Activated CD8-positive, alpha-beta memory T cell treated with anti-CD3 and anti-CD28 coated beads, Interleukin-2, amount 10 ng/mL, durations not matched to agents 7 days and 5 days (primary cell): ENCODE data around the gene TMEM89. TPM values are rescaled to one million over a fixed set of nuclear protein-coding genes. Genes with fewer than 3 reads are reported as not detected.
A peak's percentile ranks its signal among the peaks of the same experiment; 100 is the strongest.

Experiments
- ATAC-seq: fragments of 150-1000 bp; cut with Tn5 transposase; one replicate; pipeline ENCODE4 v1.10.0; 2021; ENCODE audit warnings: moderate library complexity
- CTCF ChIA-PET: fragments of 350-600 bp; sonication (Branson Sonifier 250); formaldehyde crosslinking; loops from one replicate; lab custom pipeline; 2021; ENCODE audit warnings: antibody characterized with exemption; lab: Charles Lee
- DNase-seq: peaks from one replicate; pipeline ENCODE4 v3.0.0-alpha.2; 2020
- H3K27ac Mint-ChIP-seq: one replicate; pipeline ENCODE4 v1.8.0; 2021; ENCODE audit warnings: mild to moderate bottlenecking, mixed read lengths
- H3K27me3 Mint-ChIP-seq: one replicate; pipeline ENCODE4 v1.8.0; 2021; ENCODE audit warnings: mixed read lengths
- H3K36me3 Mint-ChIP-seq: one replicate; pipeline ENCODE4 v1.8.0; 2021; ENCODE audit warnings: mild to moderate bottlenecking, mixed read lengths
- H3K4me1 Mint-ChIP-seq: one replicate; pipeline ENCODE4 v1.8.0; 2021; ENCODE audit warnings: mixed read lengths
- H3K4me3 Mint-ChIP-seq: one replicate; pipeline ENCODE4 v1.8.0; 2021; ENCODE audit warnings: mild to moderate bottlenecking, moderate library complexity, mixed read lengths
- H3K9me3 Mint-ChIP-seq: one replicate; pipeline ENCODE4 v1.8.0; 2022; ENCODE audit warnings: low read depth, mixed read lengths
- microRNA-seq: library from miRNA; unstranded; fragments of <30 nt; microRNA quantifications from one replicate; pipeline ENCODE4 v1.2.0, GENCODE V29; 2022
- total RNA-seq, 2 experiments: library from RNA; stranded (reverse); gene quantifications; one replicate each; pipeline ENCODE4 v1.2.3, GENCODE V29; 2021

Gene TMEM89
- total RNA-seq, 2 experiments from 2014 or later = 0.73 TPM; not detected in 1

DNA sequence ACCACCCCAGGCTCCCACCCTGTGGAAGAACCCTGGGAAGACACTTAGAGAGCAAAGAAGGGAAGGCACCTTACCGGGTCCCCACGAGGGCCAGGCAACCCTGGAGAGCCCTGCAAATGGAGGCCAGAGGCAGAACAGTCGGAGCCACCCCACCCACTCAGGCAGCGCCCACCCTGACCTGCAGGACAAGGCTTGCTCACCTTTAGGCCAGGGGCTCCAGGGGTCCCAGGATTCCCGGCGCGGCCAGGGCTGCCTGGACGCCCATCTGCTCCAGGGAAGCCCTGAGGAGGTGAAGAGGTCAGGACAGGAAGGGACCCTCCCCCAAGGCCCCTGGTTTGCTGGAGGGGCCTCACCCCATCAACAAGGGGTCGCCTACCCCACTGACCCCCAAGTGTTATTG is 36.7 kb downstream of the TMEM89 start:
- CTCF ChIA-PET = no interaction called here

DNA sequence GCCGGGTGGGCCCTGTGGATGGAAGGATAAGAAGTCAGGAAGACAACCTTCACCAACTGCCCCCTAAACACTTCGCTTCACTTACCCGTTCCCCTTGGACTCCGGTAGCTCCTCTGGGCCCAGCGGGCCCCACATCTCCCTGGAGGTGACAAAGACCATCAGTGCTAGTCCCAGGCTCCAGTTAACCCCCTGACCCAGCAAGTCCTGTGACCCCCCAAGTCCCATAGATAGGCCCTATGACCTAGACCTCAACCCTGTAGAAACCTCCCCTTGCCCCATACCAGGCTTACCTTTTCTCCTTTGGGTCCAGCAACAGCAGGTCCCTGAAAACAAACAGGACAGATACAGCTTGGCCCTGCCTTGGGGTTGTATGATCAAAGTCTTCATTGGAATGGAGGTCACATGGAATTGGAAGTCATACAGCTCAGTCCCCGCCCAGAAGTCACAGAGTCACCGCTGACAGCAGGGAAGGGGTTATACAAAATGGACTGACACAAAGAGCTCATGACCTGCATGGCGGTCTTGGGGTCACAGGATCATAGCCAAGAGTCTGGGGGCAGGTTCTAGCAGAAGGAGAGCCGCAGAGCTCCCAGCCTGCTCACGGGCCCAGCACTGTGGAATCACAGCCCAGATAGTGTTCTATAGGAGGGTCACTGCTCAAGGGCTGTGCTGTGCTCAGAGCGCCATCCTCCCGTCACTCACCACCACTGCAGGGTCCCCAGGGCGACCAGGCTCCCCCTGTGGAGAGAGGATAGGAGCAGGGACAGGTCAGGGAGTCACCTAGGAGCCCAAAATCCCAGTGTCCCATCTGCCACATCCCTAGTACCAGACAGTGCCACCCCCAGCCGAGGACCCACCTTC is 39.7 kb downstream of the TMEM89 start:
- Mint-ChIP-seq H3K4me3 (no peak overlapping the region), H3K36me3 (no peaks in the 10 kb centered on the region), H3K27me3 (no peaks in the 10 kb centered on the region), H3K4me1 (peaks cover 2% of the 10 kb centered on the region), H3K9me3 (no peaks in the 10 kb centered on the region), H3K27ac (no peak overlapping the region)
- CTCF ChIA-PET = no interaction called here
- ATAC-seq = peak; percentile 18
- no peak for DNase-seq

More for the DNA sequence above, 36.7 kb downstream of the TMEM89 start:
- peaks cover 10% of the 10 kb centered on the region for H3K27me3 Mint-ChIP-seq
- no peak overlapping the region for H3K4me3 Mint-ChIP-seq
- H3K27ac Mint-ChIP-seq = no peak overlapping the region
- ATAC-seq = no peak
- DNase-seq = no peak
- H3K36me3 Mint-ChIP-seq = no peaks in the 10 kb centered on the region
- H3K9me3 Mint-ChIP-seq = no peaks in the 10 kb centered on the region
- H3K4me1 Mint-ChIP-seq = peaks cover 2% of the 10 kb centered on the region

DNA sequence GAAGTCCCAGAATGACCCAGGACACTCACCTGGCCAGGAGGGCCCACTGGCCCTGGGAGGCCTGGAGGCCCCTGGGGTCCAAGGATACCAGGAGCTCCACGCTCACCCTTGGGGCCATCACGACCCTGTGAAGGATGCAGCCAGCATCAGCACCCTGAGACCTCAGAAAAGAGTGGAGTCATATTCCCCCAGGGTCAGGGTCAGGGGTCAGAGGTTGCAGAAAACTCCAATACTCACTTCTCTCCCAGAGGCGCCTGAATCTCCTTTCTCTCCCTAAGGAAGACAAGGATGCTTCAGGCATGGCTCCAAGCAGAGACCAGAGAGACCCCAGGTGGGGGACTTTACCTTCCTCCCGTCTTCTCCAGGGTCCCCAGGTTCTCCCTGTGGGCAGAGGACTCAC is 44.9 kb downstream of the TMEM89 start:
- H3K36me3 Mint-ChIP-seq = no peaks in the 10 kb centered on the region
- H3K4me3 Mint-ChIP-seq = no peak overlapping the region
- H3K27ac Mint-ChIP-seq = no peak overlapping the region
- CTCF ChIA-PET = interaction anchor here (1.0 kb wide), 1 partner anchor 19 kb away, joined by 3 read pairs; no protein-coding TSS in a partner anchor
- ATAC-seq = no peak
- H3K4me1 Mint-ChIP-seq = no peaks in the 10 kb centered on the region
- no peak for DNase-seq
- H3K27me3 Mint-ChIP-seq = no peaks in the 10 kb centered on the region
- no peaks in the 10 kb centered on the region for H3K9me3 Mint-ChIP-seq

DNA sequence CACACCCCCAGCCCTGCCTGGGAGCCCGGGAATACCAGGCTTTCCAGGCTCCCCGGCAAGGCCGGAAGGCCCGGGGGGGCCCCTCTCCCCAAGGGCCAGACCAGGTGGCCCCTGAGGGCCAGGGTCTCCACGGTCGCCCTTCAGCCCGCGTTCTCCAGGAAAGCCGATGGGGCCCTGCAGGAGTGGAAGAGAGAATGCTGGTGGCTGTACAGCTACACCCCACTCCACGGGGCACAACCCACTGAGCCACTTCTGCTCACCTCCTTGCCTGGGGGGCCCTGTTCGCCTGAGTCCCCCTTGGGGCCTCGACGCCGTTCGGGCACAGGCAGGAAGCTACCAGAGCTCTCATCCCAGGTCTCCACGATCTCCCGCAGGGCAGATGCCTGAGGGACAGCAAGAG is 46.2 kb downstream of the TMEM89 start:
- no peak for ATAC-seq
- Mint-ChIP-seq H3K4me1 (no peaks in the 10 kb centered on the region), H3K4me3 (no peak overlapping the region), H3K27me3 (no peaks in the 10 kb centered on the region), H3K36me3 (no peaks in the 10 kb centered on the region), H3K27ac (no peak overlapping the region), H3K9me3 (no peaks in the 10 kb centered on the region)
- DNase-seq = no peak
- CTCF ChIA-PET = no interaction called here

DNA sequence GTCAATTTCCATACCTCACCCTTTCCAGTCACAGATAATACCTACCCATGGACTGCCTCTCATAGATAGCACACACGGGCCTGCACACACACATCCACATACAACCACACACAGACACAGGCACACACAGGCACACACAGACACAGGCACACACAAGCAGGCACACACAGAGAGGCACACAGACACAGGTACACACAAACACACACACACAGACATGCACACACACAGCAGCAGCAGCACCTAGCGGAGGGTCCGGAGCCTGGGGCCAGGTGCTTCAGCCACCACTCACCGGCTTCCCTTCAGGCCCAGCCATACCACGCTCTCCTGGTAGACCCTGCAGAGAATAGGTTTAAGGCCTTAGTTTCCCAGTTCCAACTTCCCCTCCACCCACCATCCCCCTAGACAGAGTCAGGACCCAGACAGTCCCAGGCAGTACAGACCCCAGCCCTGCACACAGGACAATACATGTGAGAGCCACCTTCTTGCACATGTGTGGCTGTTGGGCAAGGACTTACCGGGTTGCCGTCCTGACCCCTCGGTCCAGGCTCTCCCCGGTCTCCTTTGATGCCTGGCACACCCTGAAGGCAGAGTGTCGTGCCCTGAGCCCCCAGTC is 47.5 kb downstream of the TMEM89 start:
- Mint-ChIP-seq H3K9me3 (no peaks in the 10 kb centered on the region), H3K36me3 (no peaks in the 10 kb centered on the region), H3K4me3 (no peak overlapping the region), H3K4me1 (no peaks in the 10 kb centered on the region), H3K27me3 (no peaks in the 10 kb centered on the region), H3K27ac (no peak overlapping the region)
- DNase-seq = no peak
- ATAC-seq = no peak
- CTCF ChIA-PET = no interaction called here

DNA sequence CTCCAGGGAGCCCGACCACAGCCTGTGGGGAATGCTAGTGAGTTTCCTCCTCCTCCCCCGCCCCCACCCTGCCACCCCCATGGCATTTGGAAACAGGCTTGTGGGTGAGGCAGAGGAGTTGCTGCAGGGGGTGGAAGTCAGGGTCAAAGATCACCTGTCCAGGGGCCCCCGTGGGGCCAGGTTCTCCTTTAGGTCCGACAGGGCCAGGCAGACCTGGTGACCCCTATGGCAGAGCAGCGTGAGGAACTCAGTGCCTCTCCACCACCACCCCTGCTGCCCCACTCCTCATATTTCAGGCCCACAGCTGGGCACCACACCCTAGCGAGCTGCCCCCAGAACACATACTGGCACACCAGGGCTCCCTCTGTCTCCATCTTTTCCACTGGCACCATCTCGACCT is 49.1 kb downstream of the TMEM89 start:
- ATAC-seq = no peak
- H3K4me3 Mint-ChIP-seq = no peak overlapping the region
- H3K27me3 Mint-ChIP-seq = no peaks in the 10 kb centered on the region
- H3K36me3 Mint-ChIP-seq = no peaks in the 10 kb centered on the region
- no peaks in the 10 kb centered on the region for H3K9me3 Mint-ChIP-seq
- CTCF ChIA-PET = no interaction called here
- no peaks in the 10 kb centered on the region for H3K4me1 Mint-ChIP-seq
- no peak overlapping the region for H3K27ac Mint-ChIP-seq
- no peak for DNase-seq

DNA sequence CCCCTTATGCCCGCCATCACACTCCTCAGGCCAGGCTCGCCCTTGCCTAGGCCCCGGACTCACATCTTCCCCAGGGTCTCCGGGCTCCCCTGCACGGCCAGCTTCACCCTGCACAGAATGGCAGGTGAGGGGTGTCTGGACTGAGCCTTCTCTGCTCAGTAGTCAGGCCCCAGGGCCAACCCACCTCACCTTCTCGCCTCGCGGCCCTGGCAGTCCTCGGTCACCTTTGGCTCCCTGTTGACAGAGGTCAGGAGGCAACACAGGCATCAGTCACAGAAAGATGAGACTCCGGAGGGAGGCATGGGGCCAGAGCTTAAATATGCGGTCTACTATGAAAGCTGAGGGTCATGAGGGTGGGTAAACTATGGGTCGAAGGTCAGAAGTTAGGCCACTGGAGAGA is 49.6 kb downstream of the TMEM89 start:
- no peaks in the 10 kb centered on the region for H3K4me1 Mint-ChIP-seq
- DNase-seq (no peak), ATAC-seq (no peak)
- CTCF ChIA-PET = no interaction called here
- H3K4me3 Mint-ChIP-seq = no peak overlapping the region
- no peak overlapping the region for H3K27ac Mint-ChIP-seq
- no peaks in the 10 kb centered on the region for H3K27me3 Mint-ChIP-seq
- H3K36me3 Mint-ChIP-seq = no peaks in the 10 kb centered on the region
- no peaks in the 10 kb centered on the region for H3K9me3 Mint-ChIP-seq

Small RNA genes lying within 50 kb of the gene (microRNA-seq; reads per million reads assigned to microRNA genes)
- gene MIR4793 (not detected), gene MIR711 (not detected)

Other genes with a start within 250 kb of the TMEM89 start
- not detected for gene FBXW12, start 249.6 kb downstream of the TMEM89 start, total RNA-seq
- 1 to 10 TPM; 1.8 to 4.0 TPM for gene PLXNB1, start 191.7 kb downstream of the TMEM89 start, total RNA-seq
- gene CCDC51, start 181.7 kb downstream of the TMEM89 start, total RNA-seq = 10 to 100 TPM; 18.4 to 21.9 TPM
- gene TMA7, start 181.5 kb downstream of the TMEM89 start, total RNA-seq = 100 to 1,000 TPM; 219 to 298 TPM
- 10 to 100 TPM; 20.9 to 21.2 TPM for gene ATRIP, start 175.0 kb downstream of the TMEM89 start, total RNA-seq
- gene SHISA5, start 117.6 kb downstream of the TMEM89 start, total RNA-seq = 100 to 1,000 TPM; 198 to 313 TPM
- 10 to 100 TPM; 12.2 to 26.9 TPM for gene PFKFB4, start 65.0 kb downstream of the TMEM89 start, total RNA-seq
- not detected for gene UCN2, start 58.0 kb downstream of the TMEM89 start, total RNA-seq
- 1 to 10 TPM; 1.1 TPM for gene COL7A1, start 26.4 kb downstream of the TMEM89 start, total RNA-seq
- 100 to 1,000 TPM; 201 to 220 TPM for gene UQCRC1, start 12.1 kb downstream of the TMEM89 start, total RNA-seq
- gene SLC26A6, start 13.7 kb upstream of the TMEM89 start, total RNA-seq = 10 to 100 TPM; 44.9 to 59.0 TPM
- gene CELSR3, start 41.1 kb upstream of the TMEM89 start, total RNA-seq = 10 to 100 TPM; 20.9 to 24.0 TPM
- gene NCKIPSD, start 64.1 kb upstream of the TMEM89 start, total RNA-seq = 10 to 100 TPM; 33.4 to 43.0 TPM
- 10 to 100 TPM; 65.3 to 69.7 TPM for gene IP6K2, start 95.5 kb upstream of the TMEM89 start, total RNA-seq
- 10 to 100 TPM; 27.9 to 33.0 TPM for gene PRKAR2A, start 226.1 kb upstream of the TMEM89 start, total RNA-seq